Stimulated activated CD4-positive, alpha-beta T cell treated with anti-CD3 and anti-CD28 coated beads, Interleukin-4, amount 100 ng/mL, for 4 hours (primary cell): ENCODE data around the gene RINL.
"Not testable (repeated sequence)": the region's sequence is repeated elsewhere in the genome, so short reads cannot be mapped to it uniquely, and the experiment has no call there.

Experiments
- DNase-seq, 2 experiments: peaks; one replicate each; pipeline ENCODE4 v3.0.0-alpha.2; 2020

The RINL gene

GRCh38 chr19:38831142-38831605 is 46.9 kb downstream of the RINL start:
- no peak for DNase-seq

GRCh38 chr19:38830039-38830733 is 47.9 kb downstream of the RINL start:
- DNase-seq = no peak

GRCh38 chr19:38829203-38829602 is 48.9 kb downstream of the RINL start:
- DNase-seq = not testable (repeated sequence)

- no peak for DNase-seq
Measured at GRCh38 chr19:38826856-38827551, 51.1 kb downstream of the RINL start.

- not testable (repeated sequence) for DNase-seq
Measured at GRCh38 chr19:38825936-38826335, 52.1 kb downstream of the RINL start.

GRCh38 chr19:38821230-38821825 is 56.7 kb downstream of the RINL start:
- DNase-seq = not testable (repeated sequence)

GRCh38 chr19:38819231-38819920 is 58.7 kb downstream of the RINL start:
- DNase-seq = no peak
